ENCODE results near the gene AFF3. TPM values are rescaled to one million over a fixed set of nuclear protein-coding genes. Genes with fewer than 3 reads are reported as not detected.

Gene AFF3
- total and polyA plus RNA-seq, 2 donors (not counting 3 experiments of a cell fraction or from before 2014, with no cell fraction given), result 0.06 to 0.07 TPM

- Histone ChIP-seq H3K9me1 (replicated peaks; ENCODE audit: control insufficient read depth, extremely low read depth, insufficient read depth, low read length) (no peaks in the 10 kb centered on the region), H3K79me2 (ENCODE audit: control insufficient read depth, insufficient read depth, low read length) (no peaks in the 10 kb centered on the region), H3K27ac (ENCODE audit: insufficient read depth, low read depth, low read length) (no peak overlapping the region), H2AFZ (ENCODE audit: low read depth, low read length) (no peak overlapping the region), H3K4me3 (replicated peaks in 1 of 3; ENCODE audit: insufficient read depth in 1 of 3, low read depth in 1 of 3, low read length in 3 of 3) (no peak overlapping the region), H3K4me1 (ENCODE audit: control insufficient read depth, extremely low read depth, insufficient read depth, low read length) (no peaks in the 10 kb centered on the region), H3K27me3 (ENCODE audit: control insufficient read depth in 2 of 2, insufficient read depth in 2 of 2, low read length in 2 of 2) (peaks cover 4 to 19% of the 10 kb centered on the region in 2 experiments), H3K4me2 (ENCODE audit: insufficient read depth, low read length) (no peak overlapping the region), H4K20me1 (replicated peaks; ENCODE audit: control insufficient read depth, extremely low read depth, insufficient read depth, low read length) (no peaks in the 10 kb centered on the region), H3K9me3 (replicated peaks; ENCODE audit: control insufficient read depth, insufficient read depth, low read length) (no peaks in the 10 kb centered on the region), H3K9ac (replicated peaks; ENCODE audit: extremely low read depth, insufficient read depth, low read length) (no peak overlapping the region), H3K36me3 (ENCODE audit: control insufficient read depth in 2 of 2, extremely low read depth in 1 of 2, insufficient read depth in 2 of 2, low read length in 2 of 2) (no peaks in the 10 kb centered on the region)
- dilution Hi-C loops (cut with MboI; ENCODE audit: extremely low pct_ligation_motif_present, low sequenced_read_pairs) (no loop called here), intact Hi-C loops (cut with micrococcal nuclease) (no loop called here)
- no TSS peak for BruUV-seq (replicated peaks)
- no peak for FAIRE-seq
- POLR2A ChIA-PET, result no interaction called here
- TF ChIP-seq FOS (IDR thresholded peaks at IDR 0.05; ENCODE audit: borderline replicate concordance, insufficient read depth, low read length) (no peak), EZH2 (IDR thresholded peaks at IDR 0.05; ENCODE audit: borderline replicate concordance, low read depth, low read length, severe bottlenecking) (no peak), MYC (IDR thresholded peaks at IDR 0.05; ENCODE audit: low read depth, low read length) (no peak), POLR2AphosphoS5 (IDR thresholded peaks at IDR 0.05; ENCODE audit: insufficient read depth, low read depth, low read length) (no peak), CTCF (IDR thresholded peaks at IDR 0.05; ENCODE audit: extremely low read depth in 1 of 2, insufficient read depth in 1 of 2, low read depth in 1 of 2, low read length in 2 of 2) (no peak), JUN (IDR thresholded peaks at IDR 0.05; ENCODE audit: borderline replicate concordance, insufficient read depth, insufficient read length, low read depth) (no peak), POLR2A (IDR thresholded peaks at IDR 0.05; ENCODE audit: low read depth, low read length) (no peak), MAX (IDR thresholded peaks at IDR 0.05; ENCODE audit: insufficient read depth, insufficient read length) (no peak), GATA2 (IDR thresholded peaks at IDR 0.05; ENCODE audit: insufficient read depth, insufficient read length, low read depth, low read length) (no peak)
- no peak for DNase-seq (ENCODE audit: low read depth, low spot score)
- CTCF ChIA-PET, result no interaction called here
Measured at GRCh38 chr2:99921903-99922302, 220.5 kb downstream of the AFF3 start.
